Fibroblast of the aortic adventitia (primary cell): Measurements from ENCODE around the gene DSG3. TPM values are rescaled to one million over a fixed set of nuclear protein-coding genes. Genes with fewer than 3 reads are reported as not detected.
A peak's percentile ranks its signal among the peaks of the same experiment; 100 is the strongest.

Experiments used
- DNase-seq: peaks from one replicate; pipeline ENCODE4 v3.0.0-alpha.2; 2010; ENCODE audit warnings: low read depth
- H3K4me3 ChIP-seq: 2 replicates; pipeline ENCODE4 v1.5.1; 2011; ENCODE audit warnings: low read depth, mild to moderate bottlenecking, control low read depth, low read length, moderate library complexity
- total RNA-seq: library from RNA; depleted of rRNA; stranded (reverse); fragments of >200 nt; gene quantifications from 2 replicates; pipeline ENCODE4 v1.2.3, GENCODE V29; 2012; ENCODE audit warnings: low replicate concordance
- TF ChIP-seq, protein P1 (sequence below): IDR thresholded peaks from 2 replicates; pipeline ENCODE4 v1.5.1; 2011; ENCODE audit warnings: mild to moderate bottlenecking, low read length, control low read depth, inconsistent platforms; ENCODE audit not compliant: insufficient read depth

DSG3 gene
- total RNA-seq, 1 donor, result not detected

DNA sequence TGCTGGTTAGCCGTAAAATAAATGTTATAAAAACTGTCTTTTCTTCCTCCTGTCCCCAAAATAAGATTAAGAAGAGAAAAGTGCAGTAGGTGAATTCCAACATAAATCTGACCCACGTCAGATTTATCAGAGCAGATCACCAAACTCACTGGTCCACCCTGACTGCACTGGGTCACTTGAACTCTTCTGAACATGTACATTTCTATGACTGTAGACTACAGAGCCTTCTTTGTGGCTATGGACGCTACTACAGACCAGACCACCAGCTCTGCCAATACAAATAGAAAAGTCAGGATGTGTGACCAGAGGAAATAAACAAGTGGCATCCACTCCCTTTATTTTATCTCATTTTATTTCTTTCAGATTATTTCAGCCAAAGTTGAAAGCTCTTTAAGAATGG, 62.0 kb downstream of the DSG3 start:
- no peak overlapping the region for H3K4me3 ChIP-seq
- TF ChIP-seq, protein P1, sequence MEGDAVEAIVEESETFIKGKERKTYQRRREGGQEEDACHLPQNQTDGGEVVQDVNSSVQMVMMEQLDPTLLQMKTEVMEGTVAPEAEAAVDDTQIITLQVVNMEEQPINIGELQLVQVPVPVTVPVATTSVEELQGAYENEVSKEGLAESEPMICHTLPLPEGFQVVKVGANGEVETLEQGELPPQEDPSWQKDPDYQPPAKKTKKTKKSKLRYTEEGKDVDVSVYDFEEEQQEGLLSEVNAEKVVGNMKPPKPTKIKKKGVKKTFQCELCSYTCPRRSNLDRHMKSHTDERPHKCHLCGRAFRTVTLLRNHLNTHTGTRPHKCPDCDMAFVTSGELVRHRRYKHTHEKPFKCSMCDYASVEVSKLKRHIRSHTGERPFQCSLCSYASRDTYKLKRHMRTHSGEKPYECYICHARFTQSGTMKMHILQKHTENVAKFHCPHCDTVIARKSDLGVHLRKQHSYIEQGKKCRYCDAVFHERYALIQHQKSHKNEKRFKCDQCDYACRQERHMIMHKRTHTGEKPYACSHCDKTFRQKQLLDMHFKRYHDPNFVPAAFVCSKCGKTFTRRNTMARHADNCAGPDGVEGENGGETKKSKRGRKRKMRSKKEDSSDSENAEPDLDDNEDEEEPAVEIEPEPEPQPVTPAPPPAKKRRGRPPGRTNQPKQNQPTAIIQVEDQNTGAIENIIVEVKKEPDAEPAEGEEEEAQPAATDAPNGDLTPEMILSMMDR, result no peak
- no peak for DNase-seq

DNA sequence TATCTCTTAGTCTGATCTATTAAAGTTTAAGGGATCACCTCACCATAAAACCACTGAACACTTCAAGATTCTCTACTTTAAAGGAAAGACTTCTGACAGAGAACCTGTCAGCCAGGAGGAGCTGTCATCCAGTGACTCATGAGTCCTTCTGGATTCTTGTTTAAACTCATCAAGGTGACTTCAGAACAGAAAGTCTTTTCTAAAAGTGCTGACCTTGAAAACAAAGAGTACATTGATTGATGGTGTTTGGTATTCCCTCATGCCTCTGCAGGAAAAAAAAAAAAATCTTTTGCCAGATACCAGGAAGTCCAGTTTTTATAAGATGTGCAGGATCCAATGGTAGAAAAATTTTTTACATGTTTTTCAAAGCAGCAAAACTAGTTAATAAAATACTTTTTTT, 62.8 kb downstream of the DSG3 start:
- no peak overlapping the region for H3K4me3 ChIP-seq
- no peak for DNase-seq
- TF ChIP-seq, protein P1, result no peak

DNA sequence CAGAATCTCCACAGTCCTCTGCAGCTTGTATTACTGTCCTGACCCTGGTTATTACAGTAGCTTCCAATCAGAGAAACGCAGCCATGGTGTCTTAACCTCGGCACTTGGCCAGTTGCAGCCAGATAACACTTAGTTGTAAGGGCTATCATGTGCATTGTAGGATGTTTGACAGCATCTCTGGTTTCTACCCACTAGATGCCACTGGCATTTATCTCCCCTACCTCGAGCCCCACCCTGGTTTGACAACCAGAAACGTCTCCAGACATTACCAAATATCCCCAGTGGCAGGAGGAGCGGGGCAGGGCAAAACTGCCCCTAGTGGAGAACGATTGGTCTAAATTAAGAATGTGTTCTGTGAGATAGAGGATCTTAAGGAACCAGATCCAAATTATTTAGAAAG, 63.6 kb downstream of the DSG3 start:
- DNase-seq, result no peak
- TF ChIP-seq, protein P1, result no peak
- no peak overlapping the region for H3K4me3 ChIP-seq

DNA sequence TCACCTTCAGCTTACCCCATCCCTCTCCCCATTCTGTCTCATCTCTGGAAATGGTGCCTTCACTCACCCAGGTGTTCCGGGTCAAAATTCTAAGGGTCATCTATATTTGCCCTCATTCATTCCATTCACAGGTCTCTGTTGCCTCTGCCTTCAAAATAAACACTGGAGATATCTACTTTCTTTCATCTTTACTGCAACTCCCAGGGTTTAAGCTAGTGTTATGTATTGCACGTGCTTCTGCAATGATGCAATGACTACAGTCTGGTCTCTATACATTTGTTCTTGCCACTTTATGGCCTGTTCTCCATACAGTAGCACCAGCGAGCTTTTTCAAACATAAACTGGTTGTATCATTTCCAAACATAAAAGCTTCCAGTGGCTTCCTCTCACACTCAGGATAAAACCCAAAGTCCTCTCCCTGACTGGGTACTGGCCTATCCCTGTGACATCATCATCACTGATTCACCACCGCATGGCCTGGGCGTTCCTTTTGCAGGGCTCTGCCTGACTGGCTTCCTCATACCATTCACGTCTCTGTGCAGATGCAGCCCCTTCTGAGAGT, 64.7 kb downstream of the DSG3 start:
- TF ChIP-seq, protein P1, result no peak
- peak; percentile 35 for DNase-seq
- no peak overlapping the region for H3K4me3 ChIP-seq

DNA sequence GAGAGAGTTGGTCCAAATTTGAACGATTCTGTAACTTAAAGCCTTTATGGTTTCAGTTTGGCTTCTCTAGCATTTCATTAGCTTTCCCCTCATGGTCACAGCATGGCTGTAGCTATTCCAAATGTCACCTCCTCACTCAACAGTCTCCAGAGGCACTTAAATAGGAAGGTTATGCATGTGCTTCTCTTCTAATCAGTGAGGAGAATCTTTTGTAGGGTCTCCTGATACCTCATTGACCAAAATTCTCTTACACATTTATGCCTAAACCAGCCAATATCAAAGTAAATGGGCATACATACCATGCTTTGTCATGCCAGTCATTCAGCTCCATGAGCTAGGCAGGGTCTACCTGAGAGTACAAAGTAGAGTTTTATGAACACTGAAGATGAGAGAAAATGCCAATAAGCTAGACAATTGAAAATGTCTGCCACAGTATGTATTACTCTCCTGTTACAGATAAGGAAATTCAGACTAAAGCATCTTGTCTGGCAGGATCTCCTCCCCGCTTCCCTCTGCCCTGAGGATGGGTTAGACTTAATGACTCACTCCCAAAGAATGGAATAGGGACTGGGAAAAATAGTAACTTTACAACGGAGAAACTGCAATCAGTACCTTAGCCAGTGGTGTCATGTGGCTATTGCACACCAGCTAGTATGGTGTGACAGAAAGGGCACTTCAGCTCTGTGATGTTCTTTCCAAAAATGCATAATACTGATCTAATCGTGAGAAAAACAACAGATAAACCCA, 65.8 kb downstream of the DSG3 start:
- H3K4me3 ChIP-seq, result no peak overlapping the region
- TF ChIP-seq, protein P1, result no peak
- DNase-seq, result peak; percentile 11

DNA sequence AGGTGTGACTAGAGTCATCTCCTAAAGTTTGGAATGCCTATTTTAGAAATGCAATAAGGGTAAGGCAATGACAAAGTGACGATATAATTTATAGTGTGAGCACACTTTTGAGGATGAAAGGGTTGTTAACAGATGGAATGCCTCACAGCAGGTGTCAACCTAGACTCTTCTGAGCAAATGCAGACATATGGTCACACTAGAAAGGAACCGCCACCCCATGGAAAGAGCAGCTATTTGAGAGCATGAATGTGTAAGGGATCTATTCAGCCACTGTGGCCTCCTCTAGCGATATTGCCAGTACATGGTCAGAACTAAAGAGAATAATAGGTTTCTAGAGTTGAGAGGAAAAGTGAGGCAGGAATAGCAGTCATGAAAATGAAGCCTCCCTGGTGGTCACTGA, 68.9 kb downstream of the DSG3 start:
- DNase-seq, result no peak
- TF ChIP-seq, protein P1, result no peak
- H3K4me3 ChIP-seq, result no peak overlapping the region
